RWPE1 (cell line): ENCODE data around the gene LMNB1.
"Not testable (repeated sequence)": the region's sequence is repeated elsewhere in the genome, so short reads cannot be mapped to it uniquely, and the experiment has no call there.

Experiments
- CTCF ChIA-PET: fragments of 350-600 bp; sonication (Branson Sonifier 250); formaldehyde crosslinking; extraction: SDS; loops from one replicate; lab custom pipeline; 2021; lab: Yijun Ruan, JAX
- POLR2A ChIA-PET: fragments of 400-600 bp; formaldehyde crosslinking; extraction: SDS; loops from one replicate; lab custom pipeline; 2020; ENCODE audit warnings: antibody characterized with exemption; ENCODE audit not compliant: low non-redundant PET; lab: Yijun Ruan, JAX
- DNase-seq: peaks from one replicate; pipeline ENCODE4 v3.0.0; 2012; ENCODE audit warnings: low spot score
- H3K27ac ChIP-seq: fragments of 450-650 bp; 2 replicates; pipeline ENCODE4 v1.5.1; 2017
- CTCF ChIP-seq: fragments of 450-650 bp; conservative IDR thresholded peaks from 2 replicates; pipeline ENCODE4 v1.5.1; 2017; ENCODE audit warnings: low read depth, mild to moderate bottlenecking

The LMNB1 gene, protein sequence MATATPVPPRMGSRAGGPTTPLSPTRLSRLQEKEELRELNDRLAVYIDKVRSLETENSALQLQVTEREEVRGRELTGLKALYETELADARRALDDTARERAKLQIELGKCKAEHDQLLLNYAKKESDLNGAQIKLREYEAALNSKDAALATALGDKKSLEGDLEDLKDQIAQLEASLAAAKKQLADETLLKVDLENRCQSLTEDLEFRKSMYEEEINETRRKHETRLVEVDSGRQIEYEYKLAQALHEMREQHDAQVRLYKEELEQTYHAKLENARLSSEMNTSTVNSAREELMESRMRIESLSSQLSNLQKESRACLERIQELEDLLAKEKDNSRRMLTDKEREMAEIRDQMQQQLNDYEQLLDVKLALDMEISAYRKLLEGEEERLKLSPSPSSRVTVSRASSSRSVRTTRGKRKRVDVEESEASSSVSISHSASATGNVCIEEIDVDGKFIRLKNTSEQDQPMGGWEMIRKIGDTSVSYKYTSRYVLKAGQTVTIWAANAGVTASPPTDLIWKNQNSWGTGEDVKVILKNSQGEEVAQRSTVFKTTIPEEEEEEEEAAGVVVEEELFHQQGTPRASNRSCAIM

GRCh38 chr5:126776499-126777256 is at the start of gene LMNB1:
Gene LMNB1, plus strand, starts transcription at chr5:126777136. Its CDS starts 373 bp downstream, at chr5:126777509.
- peak within 1 kb of the TSS; percentile 97 for H3K27ac ChIP-seq
- ChIA-PET CTCF (interaction anchor here (0.6 to 0.7 kb wide), 3 partner anchors 9 to 231 kb away, joined by 3 to 4 read pairs (median 3); no protein-coding TSS in a partner anchor), POLR2A (interaction anchor here (0.6 to 1.6 kb wide), 2 partner anchors 26 to 30 kb away, joined by 3 to 5 read pairs; no protein-coding TSS in a partner anchor)
- DNase-seq: peak; percentile 97
- TF ChIP-seq CTCF: no peak

DNA sequence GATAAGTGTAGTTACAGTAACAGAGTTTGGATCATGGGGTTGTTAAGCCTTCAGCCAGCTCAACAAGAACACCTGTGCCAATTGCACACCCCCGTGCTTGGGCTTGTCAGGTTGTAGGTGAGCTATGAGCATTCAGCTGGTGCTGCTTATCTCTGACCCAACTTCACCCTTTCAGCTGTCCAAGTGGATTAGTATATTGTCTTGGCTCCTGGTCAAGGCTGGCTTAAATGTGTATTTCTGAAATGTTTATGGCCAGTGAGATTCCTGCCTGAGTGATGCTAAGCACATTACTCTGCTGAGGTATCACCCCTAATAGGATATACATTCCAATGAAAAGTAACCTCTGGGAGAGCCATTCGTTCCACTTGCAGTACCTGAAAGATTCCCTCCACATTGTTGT is 44.2 kb upstream of the LMNB1 start:
- CTCF ChIA-PET: no interaction called here
- no peak for TF ChIP-seq CTCF
- H3K27ac ChIP-seq: no peak overlapping the region
- POLR2A ChIA-PET: no interaction called here
- DNase-seq: no peak

GRCh38 chr5:126734573-126734972 is 42.4 kb upstream of the LMNB1 start:
- CTCF ChIA-PET, POLR2A ChIA-PET, DNase-seq: not testable (repeated sequence)

GRCh38 chr5:126736141-126736540 is 40.8 kb upstream of the LMNB1 start:
- ChIA-PET CTCF (interaction anchor here (0.6 to 0.9 kb wide), 2 partner anchors 192 to 733 kb away, joined by 3 to 4 read pairs; no protein-coding TSS in a partner anchor), POLR2A (no interaction called here)

More at GRCh38 chr5:126734573-126734972, 42.4 kb upstream of the LMNB1 start:
- H3K27ac ChIP-seq: not testable (repeated sequence)

GRCh38 chr5:126741361-126741760 is 35.6 kb upstream of the LMNB1 start:
- ChIA-PET POLR2A (no interaction called here), CTCF (interaction anchor here (0.6 kb wide), 2 partner anchors 186 to 846 kb away, joined by 3 read pairs; no protein-coding TSS in a partner anchor)

More at GRCh38 chr5:126736141-126736540, 40.8 kb upstream of the LMNB1 start:
- TF ChIP-seq CTCF: no peak
- H3K27ac ChIP-seq: no peak overlapping the region
- DNase-seq: peak; percentile 69

DNA sequence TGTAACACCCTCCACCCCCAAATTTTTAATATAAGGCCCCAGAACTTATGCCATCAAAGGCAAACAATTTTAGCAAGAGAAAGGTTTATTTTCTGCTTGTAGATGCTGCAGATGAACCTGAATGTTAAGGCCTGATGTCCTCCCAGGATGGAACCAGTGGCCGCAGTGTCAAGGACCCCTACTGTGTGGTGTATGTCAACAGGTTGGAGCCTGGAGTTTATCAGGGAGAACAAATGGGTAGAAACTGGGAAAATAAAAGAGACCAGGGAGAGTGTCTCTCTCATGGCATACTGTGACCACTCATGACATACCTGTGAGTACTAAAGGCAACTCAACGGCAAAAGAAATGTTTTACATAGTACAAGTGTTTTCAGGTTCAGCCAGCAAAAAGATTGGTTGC is 34.5 kb upstream of the LMNB1 start:
- no peak for TF ChIP-seq CTCF
- DNase-seq: no peak
- no peak overlapping the region for H3K27ac ChIP-seq
- POLR2A ChIA-PET: no interaction called here
- CTCF ChIA-PET: no interaction called here

More at GRCh38 chr5:126741361-126741760, 35.6 kb upstream of the LMNB1 start:
- H3K27ac ChIP-seq: no peak overlapping the region
- no peak for DNase-seq
- TF ChIP-seq CTCF: no peak
